Endothelial cell (in vitro differentiated cells): Measurements from ENCODE around the gene TREH. TPM values are rescaled to one million over a fixed set of nuclear protein-coding genes. Genes with fewer than 3 reads are reported as not detected.
A peak's percentile ranks its signal among the peaks of the same experiment; 100 is the strongest.

Experiments used
- DNase-seq: peaks from one replicate; pipeline ENCODE4 v3.0.0; 2021; ENCODE audit warnings: low spot score
- H3K27ac Mint-ChIP-seq: one replicate; pipeline ENCODE4 v1.8.0; 2021; ENCODE audit warnings: mixed read lengths, inconsistent platforms; ENCODE audit not compliant: unreplicated experiment
- H3K27me3 Mint-ChIP-seq: one replicate; pipeline ENCODE4 v1.8.0; 2021; ENCODE audit warnings: mild to moderate bottlenecking, moderate library complexity, mixed read lengths, inconsistent platforms; ENCODE audit not compliant: unreplicated experiment
- H3K36me3 Mint-ChIP-seq: one replicate; pipeline ENCODE4 v1.8.0; 2021; ENCODE audit warnings: mild to moderate bottlenecking, low read depth, mixed read lengths, inconsistent platforms; ENCODE audit not compliant: unreplicated experiment
- H3K4me1 Mint-ChIP-seq: one replicate; pipeline ENCODE4 v1.8.0; 2021; ENCODE audit warnings: mild to moderate bottlenecking, mixed read lengths, inconsistent platforms; ENCODE audit not compliant: unreplicated experiment
- H3K4me3 Mint-ChIP-seq: one replicate; pipeline ENCODE4 v1.8.0; 2021; ENCODE audit warnings: mild to moderate bottlenecking, mixed read lengths, inconsistent platforms; ENCODE audit not compliant: unreplicated experiment
- H3K9me3 Mint-ChIP-seq: one replicate; pipeline ENCODE4 v1.8.0; 2021; ENCODE audit warnings: mixed read lengths, inconsistent platforms; ENCODE audit not compliant: unreplicated experiment
- total RNA-seq: library from RNA; stranded (reverse); fragmentation: NEBNext Ultra II Directional; extraction: Animal tissue kit (Norgen Biotek cat#: 25700); gene quantifications from one replicate; pipeline ENCODE4 v1.2.1, GENCODE V29; 2021; ENCODE audit not compliant: unreplicated experiment
- TF ChIP-seq, protein P1 (sequence below): fragments of 200-600 bp; sonication (generic); IDR thresholded peaks from one replicate; pipeline ENCODE4 v1.5.0; 2021; ENCODE audit warnings: antibody characterized with exemption; ENCODE audit not compliant: unreplicated experiment

TREH gene
- total RNA-seq, 1 donor from 2014 or later = not detected

DNA sequence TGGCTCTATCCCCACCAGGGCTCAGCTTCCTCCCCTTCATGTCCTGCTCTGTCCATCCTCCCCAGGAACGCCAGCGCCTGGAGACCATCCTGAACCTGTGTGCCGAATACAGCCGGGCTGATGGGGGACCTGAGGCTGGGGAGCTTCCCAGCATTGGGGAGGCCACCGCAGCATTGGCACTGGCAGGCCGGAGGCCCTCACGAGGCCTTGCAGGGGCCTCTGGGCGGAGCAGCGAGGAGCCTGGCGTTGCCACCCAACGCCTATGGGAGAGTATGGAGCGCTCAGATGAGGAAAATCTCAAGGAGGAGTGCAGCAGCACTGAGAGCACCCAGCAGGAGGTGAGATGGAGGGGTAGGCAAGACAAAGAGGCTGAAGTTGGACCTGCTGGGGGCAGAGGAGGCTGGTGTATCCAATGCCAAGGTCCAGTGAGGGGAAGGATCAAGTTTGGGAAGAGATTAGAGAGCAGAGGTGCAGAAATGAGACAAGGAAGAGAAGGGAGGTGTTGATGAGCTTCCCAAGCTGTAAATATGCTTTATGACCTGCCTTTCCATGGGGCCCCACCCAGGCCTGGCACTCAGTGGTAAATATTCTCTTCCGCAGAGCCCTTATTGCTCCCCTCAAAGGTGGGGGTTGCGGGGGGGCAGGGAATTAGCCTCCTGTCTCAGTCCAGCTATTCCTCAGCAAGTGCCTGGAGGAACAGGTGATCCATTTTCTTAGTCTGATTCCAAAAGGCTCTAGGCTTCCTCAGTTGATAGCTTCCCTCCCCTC lies 48.1 kb downstream of the TREH start:
- Mint-ChIP-seq H3K9me3 (no peaks in the 10 kb centered on the region), H3K27ac (no peak overlapping the region), H3K27me3 (peaks cover 2% of the 10 kb centered on the region), H3K4me1 (peaks cover 24% of the 10 kb centered on the region), H3K36me3 (peaks cover 15% of the 10 kb centered on the region), H3K4me3 (no peak overlapping the region)
- TF ChIP-seq, protein P1, sequence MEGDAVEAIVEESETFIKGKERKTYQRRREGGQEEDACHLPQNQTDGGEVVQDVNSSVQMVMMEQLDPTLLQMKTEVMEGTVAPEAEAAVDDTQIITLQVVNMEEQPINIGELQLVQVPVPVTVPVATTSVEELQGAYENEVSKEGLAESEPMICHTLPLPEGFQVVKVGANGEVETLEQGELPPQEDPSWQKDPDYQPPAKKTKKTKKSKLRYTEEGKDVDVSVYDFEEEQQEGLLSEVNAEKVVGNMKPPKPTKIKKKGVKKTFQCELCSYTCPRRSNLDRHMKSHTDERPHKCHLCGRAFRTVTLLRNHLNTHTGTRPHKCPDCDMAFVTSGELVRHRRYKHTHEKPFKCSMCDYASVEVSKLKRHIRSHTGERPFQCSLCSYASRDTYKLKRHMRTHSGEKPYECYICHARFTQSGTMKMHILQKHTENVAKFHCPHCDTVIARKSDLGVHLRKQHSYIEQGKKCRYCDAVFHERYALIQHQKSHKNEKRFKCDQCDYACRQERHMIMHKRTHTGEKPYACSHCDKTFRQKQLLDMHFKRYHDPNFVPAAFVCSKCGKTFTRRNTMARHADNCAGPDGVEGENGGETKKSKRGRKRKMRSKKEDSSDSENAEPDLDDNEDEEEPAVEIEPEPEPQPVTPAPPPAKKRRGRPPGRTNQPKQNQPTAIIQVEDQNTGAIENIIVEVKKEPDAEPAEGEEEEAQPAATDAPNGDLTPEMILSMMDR = no peak
- DNase-seq = no peak

DNA sequence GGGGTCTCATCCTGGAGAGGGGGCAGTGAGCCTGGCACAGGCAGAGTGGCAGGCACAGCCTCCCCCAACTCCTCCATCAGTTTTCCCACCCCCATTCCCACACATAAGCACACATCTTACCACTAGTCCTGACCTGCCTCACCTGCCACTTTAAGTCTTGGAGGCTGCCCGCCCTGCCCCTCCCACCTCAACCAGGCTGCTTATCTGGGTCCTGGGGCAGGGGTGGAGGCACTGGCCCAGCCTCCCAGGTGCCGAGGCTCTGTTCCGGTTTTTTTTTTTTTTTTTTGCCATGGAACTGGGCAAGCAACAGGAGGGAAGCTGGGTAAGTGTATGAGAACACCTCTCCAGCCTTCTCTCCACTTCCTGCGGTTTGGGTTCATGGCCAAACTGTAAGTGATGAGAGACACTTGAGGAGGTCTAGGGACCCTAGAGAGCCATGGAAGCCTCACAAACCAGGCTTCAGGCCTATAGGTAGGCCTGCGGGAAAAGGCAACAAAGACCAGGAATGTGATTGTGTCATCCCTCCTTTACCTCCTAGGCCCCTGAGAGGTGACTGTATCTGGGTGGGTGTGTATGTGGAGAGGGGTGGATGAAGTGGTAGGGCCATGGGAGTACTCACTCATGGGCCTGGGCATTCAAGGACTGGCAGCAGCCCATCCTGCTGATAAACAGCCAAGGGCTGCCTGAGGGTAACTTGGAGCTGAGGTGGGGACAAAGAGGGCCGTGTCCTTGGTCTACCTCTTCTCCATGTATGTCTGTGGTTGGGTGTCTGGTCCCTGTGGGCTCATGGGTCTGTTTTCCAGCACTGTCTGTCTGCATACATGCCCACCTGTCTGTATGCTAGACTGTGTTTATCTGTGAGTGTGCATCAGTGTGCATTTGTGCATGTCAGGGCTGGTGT lies 49.4 kb downstream of the TREH start:
- Mint-ChIP-seq H3K36me3 (peaks cover 15% of the 10 kb centered on the region), H3K9me3 (no peaks in the 10 kb centered on the region), H3K4me3 (peak overlapping the region; percentile 43), H3K4me1 (peaks cover 24% of the 10 kb centered on the region), H3K27ac (peak overlapping the region; percentile 36), H3K27me3 (peaks cover 4% of the 10 kb centered on the region)
- TF ChIP-seq, protein P1 = no peak
- no peak for DNase-seq

DNA sequence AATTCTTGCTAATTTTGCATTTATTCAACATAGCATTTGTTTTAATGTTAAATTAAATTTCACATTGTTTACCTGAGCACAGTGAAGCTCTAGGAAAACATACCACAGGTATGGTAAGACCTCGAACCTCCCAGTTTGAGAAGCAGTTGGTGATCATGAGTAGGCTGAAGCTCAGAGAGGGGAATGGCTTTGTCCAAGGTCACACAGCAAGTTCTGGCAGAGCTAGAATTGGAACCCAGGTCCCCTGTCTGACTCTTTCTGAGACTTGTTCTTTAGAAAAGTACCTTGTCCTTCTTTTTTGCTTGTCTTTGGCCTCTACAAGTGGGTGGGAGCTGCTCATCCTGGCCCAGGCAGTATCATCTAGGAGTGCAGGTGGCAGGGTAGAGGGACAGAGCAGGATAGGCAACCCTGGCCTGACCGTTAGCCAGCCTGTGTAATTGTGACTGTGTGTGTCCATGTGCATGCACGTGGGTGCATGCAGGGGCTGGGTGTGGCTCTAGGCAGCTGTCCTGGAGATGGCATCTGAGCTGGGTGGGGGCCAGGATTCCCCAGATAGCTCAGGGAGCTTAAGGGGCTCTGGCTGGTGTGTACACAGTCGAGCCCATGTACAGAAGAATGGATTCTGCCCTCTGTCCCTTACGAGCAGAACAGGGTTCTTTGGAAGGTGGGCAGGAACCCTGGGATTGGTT lies 50.4 kb downstream of the TREH start:
- H3K4me3 Mint-ChIP-seq = peak overlapping the region; percentile 62
- no peak for DNase-seq
- H3K36me3 Mint-ChIP-seq = peaks cover 15% of the 10 kb centered on the region
- peaks cover 4% of the 10 kb centered on the region for H3K27me3 Mint-ChIP-seq
- TF ChIP-seq, protein P1 = no peak
- peaks cover 21% of the 10 kb centered on the region for H3K4me1 Mint-ChIP-seq
- no peaks in the 10 kb centered on the region for H3K9me3 Mint-ChIP-seq
- no peak overlapping the region for H3K27ac Mint-ChIP-seq

DNA sequence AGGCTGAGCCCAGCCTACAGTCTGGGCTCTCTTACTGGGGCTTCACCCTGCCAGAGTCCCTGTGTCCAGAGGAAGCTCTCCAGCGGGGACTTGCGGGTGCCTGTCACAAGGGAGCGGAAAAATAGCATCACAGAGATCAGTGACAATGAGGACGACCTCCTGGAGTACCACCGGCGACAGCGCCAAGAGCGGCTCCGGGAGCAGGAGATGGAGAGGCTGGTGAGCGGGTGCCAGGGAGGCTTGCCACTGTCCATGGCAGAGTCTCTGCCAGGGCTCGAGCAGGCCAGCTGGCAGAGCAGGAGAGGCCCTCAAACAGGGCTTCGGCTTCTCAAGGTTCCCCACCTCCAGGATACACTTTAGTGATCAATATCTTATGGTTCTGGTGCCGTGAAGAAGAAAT lies 51.0 kb downstream of the TREH start:
- peaks cover 4% of the 10 kb centered on the region for H3K27me3 Mint-ChIP-seq
- H3K4me3 Mint-ChIP-seq = peak overlapping the region; percentile 62
- no peaks in the 10 kb centered on the region for H3K9me3 Mint-ChIP-seq
- TF ChIP-seq, protein P1 = no peak
- H3K4me1 Mint-ChIP-seq = peaks cover 17% of the 10 kb centered on the region
- DNase-seq = no peak
- H3K36me3 Mint-ChIP-seq = peaks cover 18% of the 10 kb centered on the region
- H3K27ac Mint-ChIP-seq = no peak overlapping the region
